Nephron (organoid): ENCODE data around the gene PCNX2.

Experiments used
- H3K27ac Mint-ChIP-seq, 3 experiments: 2 replicates each; pipeline ENCODE4 v1.8.0; 2020; ENCODE audit warnings: mixed read lengths in 3 of 3, mild to moderate bottlenecking in 2 of 3, moderate library complexity in 1 of 3
- H3K27me3 Mint-ChIP-seq: 2 replicates; pipeline ENCODE4 v1.8.0; 2021; ENCODE audit warnings: low read depth, mild to moderate bottlenecking, moderate library complexity, mixed read lengths
- H3K36me3 Mint-ChIP-seq: 2 replicates; pipeline ENCODE4 v1.8.0; 2020; ENCODE audit warnings: low read depth, mixed read lengths
- H3K4me1 Mint-ChIP-seq: 2 replicates; pipeline ENCODE4 v1.8.0; 2020; ENCODE audit warnings: mixed read lengths
- H3K4me3 Mint-ChIP-seq, 3 experiments: 2 replicates each; pipeline ENCODE4 v1.8.0; 2020; ENCODE audit warnings: mild to moderate bottlenecking in 3 of 3, mixed read lengths in 3 of 3, moderate library complexity in 2 of 3
- H3K9me3 Mint-ChIP-seq: 2 replicates; pipeline ENCODE4 v1.8.0; 2020; ENCODE audit warnings: mixed read lengths
- TF ChIP-seq, protein P1 (sequence below), 3 experiments: fragments of 200-600 bp; sonication (generic); IDR thresholded peaks; one replicate each; pipeline ENCODE4 v1.5.0; 2021; ENCODE audit warnings: antibody characterized with exemption in 3 of 3; ENCODE audit not compliant: unreplicated experiment in 3 of 3

The PCNX2 gene, protein sequence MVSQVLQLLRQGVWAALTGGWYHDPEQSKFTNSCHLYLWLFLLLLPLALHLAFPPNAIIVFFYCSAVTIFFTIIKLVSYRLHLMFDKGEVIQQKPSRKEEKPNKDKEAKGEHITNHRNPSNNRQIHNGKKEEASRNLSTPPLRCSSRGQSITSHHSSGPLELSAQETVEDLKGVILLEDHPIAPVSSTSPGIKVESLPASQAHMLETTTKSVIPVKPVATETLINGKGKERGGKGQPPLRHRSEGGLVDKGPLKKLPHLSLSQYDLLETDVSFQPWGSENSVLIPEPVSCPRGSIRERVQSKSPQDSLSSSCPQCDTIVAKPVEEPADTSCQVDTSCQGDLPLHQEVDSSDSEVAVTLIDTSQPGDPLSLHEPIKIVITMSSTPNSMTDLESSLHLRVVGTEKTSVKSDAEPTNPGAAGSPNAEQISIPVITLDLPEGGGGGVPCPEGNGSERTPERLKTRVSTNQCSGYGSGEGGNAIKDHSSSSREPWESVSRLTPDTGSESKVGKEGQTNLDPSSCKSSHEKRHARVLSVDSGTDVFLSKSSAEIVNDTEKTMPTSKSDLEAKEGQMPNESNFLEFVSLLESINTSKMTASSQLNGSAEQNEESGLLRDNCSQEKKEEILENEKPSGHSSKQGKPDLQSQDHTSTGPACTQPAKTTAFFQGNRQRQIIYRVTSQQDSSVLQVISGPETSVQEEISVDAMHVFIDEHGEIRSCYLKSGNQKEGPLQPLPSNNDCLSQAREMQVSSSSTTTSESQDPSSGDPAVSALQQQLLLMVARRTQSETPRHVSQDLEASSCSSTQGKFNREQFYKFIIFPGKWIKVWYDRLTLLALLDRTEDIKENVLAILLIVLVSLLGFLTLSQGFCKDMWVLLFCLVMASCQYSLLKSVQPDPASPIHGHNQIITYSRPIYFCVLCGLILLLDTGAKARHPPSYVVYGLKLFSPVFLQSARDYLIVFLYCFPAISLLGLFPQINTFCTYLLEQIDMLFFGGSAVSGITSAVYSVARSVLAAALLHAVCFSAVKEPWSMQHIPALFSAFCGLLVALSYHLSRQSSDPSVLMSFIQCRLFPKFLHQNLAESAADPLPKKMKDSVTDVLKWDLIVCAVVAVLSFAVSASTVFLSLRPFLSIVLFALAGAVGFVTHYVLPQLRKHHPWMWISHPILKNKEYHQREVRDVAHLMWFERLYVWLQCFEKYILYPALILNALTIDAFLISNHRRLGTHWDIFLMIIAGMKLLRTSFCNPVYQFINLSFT (N-terminal part only)

DNA sequence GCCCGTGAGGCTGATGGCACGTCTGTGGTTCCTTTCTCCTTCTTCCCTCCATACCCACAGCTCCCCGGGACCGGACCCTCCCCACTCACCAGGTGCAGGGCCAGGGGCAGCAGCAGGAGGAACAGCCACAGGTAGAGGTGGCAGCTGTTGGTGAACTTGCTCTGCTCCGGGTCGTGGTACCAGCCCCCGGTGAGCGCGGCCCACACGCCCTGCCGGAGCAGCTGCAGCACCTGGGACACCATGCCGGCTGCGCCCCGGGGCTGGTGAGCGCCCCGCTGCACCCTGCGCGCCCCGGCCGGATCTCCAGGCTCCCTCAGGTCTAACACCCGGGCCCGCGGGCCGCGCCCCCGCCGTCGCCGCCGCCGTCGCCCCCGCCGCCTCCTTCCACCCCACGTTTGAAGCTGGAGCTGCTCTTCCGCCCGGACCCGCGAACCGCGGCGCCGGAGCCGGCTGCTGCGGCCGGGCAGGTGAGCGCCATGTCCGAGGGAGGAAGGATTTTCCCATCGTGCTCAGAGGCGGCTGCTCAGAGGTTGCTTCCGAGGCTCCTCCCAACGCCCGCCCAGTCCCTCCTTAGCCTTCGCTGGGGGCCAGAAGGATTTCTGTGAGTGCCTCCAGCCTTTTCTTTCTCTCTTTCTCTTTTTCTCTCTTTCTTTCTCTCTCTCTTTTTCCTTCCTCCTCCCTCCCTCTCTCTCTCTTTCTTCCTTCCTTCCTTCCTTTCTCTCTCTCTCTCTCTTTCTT, at the start of gene PCNX2:
Gene PCNX2 (minus strand): TSS at position 489 of the 738 bp plus-strand sequence. CDS start 247 bp downstream, at position 242.
- Mint-ChIP-seq H3K4me1 (peaks cover 11% of the 10 kb centered on the region), H3K36me3 (no peaks in the 10 kb centered on the region), H3K27ac (peak within 1 kb of the TSS; percentile 19 to 41 (median 37)), H3K27me3 (peaks cover 18% of the 10 kb centered on the region), H3K4me3 (peak within 1 kb of the TSS; percentile 81 to 91 (median 86)), H3K9me3 (no peaks in the 10 kb centered on the region)
- TF ChIP-seq, protein P1, sequence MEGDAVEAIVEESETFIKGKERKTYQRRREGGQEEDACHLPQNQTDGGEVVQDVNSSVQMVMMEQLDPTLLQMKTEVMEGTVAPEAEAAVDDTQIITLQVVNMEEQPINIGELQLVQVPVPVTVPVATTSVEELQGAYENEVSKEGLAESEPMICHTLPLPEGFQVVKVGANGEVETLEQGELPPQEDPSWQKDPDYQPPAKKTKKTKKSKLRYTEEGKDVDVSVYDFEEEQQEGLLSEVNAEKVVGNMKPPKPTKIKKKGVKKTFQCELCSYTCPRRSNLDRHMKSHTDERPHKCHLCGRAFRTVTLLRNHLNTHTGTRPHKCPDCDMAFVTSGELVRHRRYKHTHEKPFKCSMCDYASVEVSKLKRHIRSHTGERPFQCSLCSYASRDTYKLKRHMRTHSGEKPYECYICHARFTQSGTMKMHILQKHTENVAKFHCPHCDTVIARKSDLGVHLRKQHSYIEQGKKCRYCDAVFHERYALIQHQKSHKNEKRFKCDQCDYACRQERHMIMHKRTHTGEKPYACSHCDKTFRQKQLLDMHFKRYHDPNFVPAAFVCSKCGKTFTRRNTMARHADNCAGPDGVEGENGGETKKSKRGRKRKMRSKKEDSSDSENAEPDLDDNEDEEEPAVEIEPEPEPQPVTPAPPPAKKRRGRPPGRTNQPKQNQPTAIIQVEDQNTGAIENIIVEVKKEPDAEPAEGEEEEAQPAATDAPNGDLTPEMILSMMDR (IDR thresholded peaks at IDR 0.05; ENCODE audit: unreplicated experiment in 3 of 3): no peak

GRCh38 chr1:233343262-233343661, 47.7 kb upstream of the PCNX2 start:
- peak overlapping the region in 1 of 3 experiments; percentile 35 for H3K27ac Mint-ChIP-seq
- H3K9me3 Mint-ChIP-seq: peaks cover 7% of the 10 kb centered on the region
- no peak overlapping the region for H3K4me3 Mint-ChIP-seq
- no peaks in the 10 kb centered on the region for H3K4me1 Mint-ChIP-seq
- H3K27me3 Mint-ChIP-seq: peaks cover 16% of the 10 kb centered on the region
- H3K36me3 Mint-ChIP-seq: no peaks in the 10 kb centered on the region
- TF ChIP-seq, protein P1 (IDR thresholded peaks at IDR 0.05; ENCODE audit: unreplicated experiment in 3 of 3): no peak

DNA sequence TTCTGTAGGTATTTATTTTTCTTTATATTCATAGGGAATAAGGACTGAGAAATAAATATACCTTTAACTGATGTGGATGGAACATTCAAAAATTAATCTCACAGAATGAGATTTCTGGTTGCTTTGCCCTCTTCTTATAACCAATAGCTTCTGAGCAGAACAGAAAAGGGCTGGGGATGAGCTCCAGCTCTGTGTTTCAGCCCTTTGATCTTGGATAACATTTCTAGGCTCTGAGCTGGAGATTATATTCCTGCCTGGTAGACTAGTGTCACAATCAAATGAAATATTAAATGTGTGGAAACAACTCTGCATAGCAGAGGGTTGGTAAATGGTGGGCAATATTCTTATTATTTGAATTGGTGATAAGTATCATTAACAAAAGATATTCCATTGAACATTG, 46.6 kb upstream of the PCNX2 start:
- Mint-ChIP-seq H3K36me3 (no peaks in the 10 kb centered on the region), H3K4me3 (no peak overlapping the region), H3K27ac (no peak overlapping the region), H3K9me3 (peaks cover 7% of the 10 kb centered on the region), H3K4me1 (no peaks in the 10 kb centered on the region), H3K27me3 (peaks cover 19% of the 10 kb centered on the region)
- TF ChIP-seq, protein P1 (IDR thresholded peaks at IDR 0.05; ENCODE audit: unreplicated experiment in 3 of 3): no peak

DNA sequence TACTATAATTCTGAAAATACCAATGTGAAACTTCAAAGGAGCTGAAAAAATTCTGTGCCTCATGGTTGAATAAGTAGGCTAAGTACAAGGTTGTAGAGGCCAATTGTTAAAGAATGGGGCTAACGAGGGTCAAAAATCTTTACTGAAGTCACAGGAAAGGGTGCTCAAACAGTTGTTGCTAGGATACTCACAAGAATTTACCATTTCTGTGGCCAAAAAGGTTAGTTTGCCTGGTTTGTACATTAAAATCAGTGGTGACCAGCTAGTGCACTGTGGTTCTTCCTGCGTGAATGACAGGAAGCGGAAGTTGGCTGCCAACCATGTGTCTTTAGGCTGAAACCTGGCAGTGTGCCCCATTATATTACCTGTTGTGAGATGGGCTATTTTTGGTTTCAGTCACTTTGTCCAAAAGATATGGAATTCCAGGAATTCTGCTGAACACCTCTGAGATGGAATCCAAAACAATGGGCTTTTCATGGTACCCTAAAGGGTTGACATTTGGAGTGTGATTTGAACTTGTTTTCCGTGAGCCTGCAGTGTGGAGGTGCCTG, 45.5 kb upstream of the PCNX2 start:
- Mint-ChIP-seq H3K27ac (peak overlapping the region in 1 of 3 experiments; percentile 10), H3K36me3 (no peaks in the 10 kb centered on the region), H3K9me3 (peaks cover 7% of the 10 kb centered on the region), H3K27me3 (peaks cover 18% of the 10 kb centered on the region), H3K4me3 (no peak overlapping the region), H3K4me1 (no peaks in the 10 kb centered on the region)
- TF ChIP-seq, protein P1 (IDR thresholded peaks at IDR 0.05; ENCODE audit: unreplicated experiment in 3 of 3): no peak

- Mint-ChIP-seq H3K4me3 (peak overlapping the region in 1 of 3 experiments; percentile 12), H3K27me3 (peaks cover 18% of the 10 kb centered on the region), H3K9me3 (peaks cover 7% of the 10 kb centered on the region), H3K27ac (peak overlapping the region; percentile 4 to 39 (median 6)), H3K36me3 (no peaks in the 10 kb centered on the region), H3K4me1 (no peaks in the 10 kb centered on the region)
- TF ChIP-seq, protein P1 (IDR thresholded peaks at IDR 0.05; ENCODE audit: unreplicated experiment in 3 of 3): no peak
Measured at GRCh38 chr1:233340031-233340555, 44.6 kb upstream of the PCNX2 start.
